ENCODE measurements around the gene CD300E.
"Not testable (repeated sequence)": the region's sequence is repeated elsewhere in the genome, so short reads cannot be mapped to it uniquely, and the experiment has no call there.

The CD300E gene

GRCh38 chr17:74623693-74624093 is at the start of gene CD300E:
Gene CD300E (minus strand): TSS chr17:74623738. CDS start chr17:74623621, 117 bp downstream.
- DNase-seq = no peak

GRCh38 chr17:74671031-74671771 is 47.7 kb upstream of the CD300E start:
- DNase-seq = peak; percentile 84

GRCh38 chr17:74670329-74670728 is 46.8 kb upstream of the CD300E start:
- DNase-seq = no peak

- DNase-seq = no peak
These were observed 40.0 kb upstream of the CD300E start for GRCh38 chr17:74663561-74663960.

GRCh38 chr17:74659889-74660288 is 36.4 kb upstream of the CD300E start:
- DNase-seq = no peak

GRCh38 chr17:74658620-74659019 is 35.1 kb upstream of the CD300E start:
- DNase-seq = no peak

GRCh38 chr17:74654742-74655141 is 31.2 kb upstream of the CD300E start:
- DNase-seq = no peak

GRCh38 chr17:74652020-74652419 is 28.5 kb upstream of the CD300E start:
- no peak for DNase-seq

- DNase-seq = no peak
These were observed 26.4 kb upstream of the CD300E start for GRCh38 chr17:74649909-74650308.

GRCh38 chr17:74647871-74648672 is 24.5 kb upstream of the CD300E start:
- no peak for DNase-seq

- no peak for DNase-seq
These were observed 22.7 kb upstream of the CD300E start for GRCh38 chr17:74646231-74646630.

- DNase-seq = no peak
These were observed 21.5 kb upstream of the CD300E start for GRCh38 chr17:74645010-74645409.

GRCh38 chr17:74644419-74644818 is 20.9 kb upstream of the CD300E start:
- no peak for DNase-seq

GRCh38 chr17:74643826-74644225 is 20.3 kb upstream of the CD300E start:
- DNase-seq = no peak

GRCh38 chr17:74642995-74643394 is 19.5 kb upstream of the CD300E start:
- no peak for DNase-seq

- DNase-seq = no peak
These were observed 19.0 kb upstream of the CD300E start for GRCh38 chr17:74642556-74642955.

- DNase-seq = no peak
These were observed 18.4 kb upstream of the CD300E start for GRCh38 chr17:74641958-74642298.

- DNase-seq = no peak
These were observed 17.9 kb upstream of the CD300E start for GRCh38 chr17:74641224-74641957.

- no peak for DNase-seq
These were observed 16.2 kb upstream of the CD300E start for GRCh38 chr17:74639704-74640151.

GRCh38 chr17:74637926-74638325 is 14.4 kb upstream of the CD300E start:
- DNase-seq = no peak

GRCh38 chr17:74637265-74637664 is 13.7 kb upstream of the CD300E start:
- DNase-seq = no peak

- not testable (repeated sequence) for DNase-seq
These were observed 13.1 kb upstream of the CD300E start for GRCh38 chr17:74636541-74637085.

GRCh38 chr17:74635418-74635817 is 11.9 kb upstream of the CD300E start:
- DNase-seq = no peak

All from activated CD8-positive, alpha-beta memory T cell treated with anti-CD3 and anti-CD28 coated beads for 24 hours (primary cell).